8988T (cell line): ENCODE results near the gene NEGR1.
"Not testable (repeated sequence)": the region's sequence is repeated elsewhere in the genome, so short reads cannot be mapped to it uniquely, and the experiment has no call there.

ENCODE experiments used
- DNase-seq: peaks from one replicate; pipeline ENCODE4 v3.0.0; 2011

NEGR1 gene

DNA sequence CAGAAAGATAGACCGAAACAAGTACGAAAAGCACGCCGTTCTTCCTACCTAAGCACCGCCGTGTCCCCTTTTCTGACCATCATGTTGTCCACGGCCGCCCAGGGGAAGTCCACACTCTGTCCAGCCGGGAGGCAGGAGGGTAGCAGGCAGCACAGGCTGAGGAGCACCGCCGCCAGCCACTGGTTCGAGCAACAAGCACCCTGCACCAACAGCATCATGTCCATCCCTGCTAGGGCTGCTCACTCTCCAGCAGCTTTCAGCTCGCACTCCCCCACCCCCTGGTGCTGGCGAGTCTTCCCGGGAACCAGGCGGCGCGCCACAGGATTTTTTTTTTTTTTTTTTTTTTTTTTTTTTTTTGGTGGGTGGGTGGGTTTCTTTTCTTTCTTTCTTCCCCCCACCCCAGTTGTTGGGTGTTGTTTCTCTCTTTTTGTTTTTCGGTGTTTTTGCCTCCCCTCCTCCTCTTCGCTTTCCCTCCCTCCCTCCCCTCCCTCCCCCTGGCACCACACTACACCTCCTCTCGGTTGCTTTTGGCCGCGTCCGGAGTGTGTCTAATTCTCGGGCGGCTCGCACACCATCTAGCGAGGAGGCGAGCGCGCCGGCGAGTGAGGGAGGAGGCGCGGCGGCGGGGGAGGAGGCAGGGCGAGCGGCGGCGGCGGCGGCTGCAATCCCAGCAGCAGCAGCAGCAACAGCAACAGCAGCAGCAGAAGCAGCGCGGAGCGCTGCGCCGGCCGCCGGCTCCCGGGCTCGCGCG is at the start of gene NEGR1:
Gene NEGR1, minus strand, starts transcription at position 269 of the 751 bp plus-strand sequence.
- DNase-seq = peak; percentile 17

GRCh38 chr1:72326494-72326893 is 44.2 kb upstream of the NEGR1 start:
- no peak for DNase-seq

DNA sequence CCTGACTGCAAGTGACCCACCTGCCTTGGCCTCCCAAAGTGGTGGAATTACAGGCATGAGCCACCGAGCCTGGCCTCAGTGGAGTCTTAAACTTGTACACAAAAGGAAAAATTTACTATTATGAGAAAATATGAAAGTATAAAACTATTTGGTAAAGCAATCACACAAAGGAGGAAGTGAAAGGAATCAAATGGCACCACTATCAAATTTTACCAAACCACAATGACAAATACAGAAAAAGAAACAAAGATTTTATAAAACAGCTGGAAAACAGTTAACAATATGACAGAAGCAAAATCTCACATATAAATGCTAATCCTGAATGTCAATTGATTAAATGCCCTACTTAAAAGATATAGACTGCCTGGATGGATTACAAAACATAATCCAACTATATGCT is 42.1 kb upstream of the NEGR1 start:
- no peak for DNase-seq

DNA sequence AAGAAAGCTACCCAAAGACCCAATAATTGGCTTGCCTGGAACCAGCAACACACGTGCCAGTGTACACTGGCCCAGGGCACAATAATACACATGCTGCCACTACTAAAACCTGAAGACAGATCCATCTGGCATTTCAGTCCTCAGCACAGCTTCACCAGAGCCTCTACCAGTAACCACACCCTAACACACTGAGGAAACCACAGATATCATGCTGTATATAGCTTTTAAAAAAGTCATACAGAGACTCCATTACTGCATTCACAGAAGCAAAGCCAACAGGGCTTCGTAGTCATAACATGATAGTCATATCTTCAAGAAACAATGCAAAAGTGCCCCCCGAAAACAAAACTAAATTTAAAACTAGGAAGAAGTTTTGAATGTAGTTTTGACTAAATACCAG is 40.6 kb upstream of the NEGR1 start:
- DNase-seq = no peak

GRCh38 chr1:72296501-72296900 is 14.2 kb upstream of the NEGR1 start:
- DNase-seq = no peak

DNA sequence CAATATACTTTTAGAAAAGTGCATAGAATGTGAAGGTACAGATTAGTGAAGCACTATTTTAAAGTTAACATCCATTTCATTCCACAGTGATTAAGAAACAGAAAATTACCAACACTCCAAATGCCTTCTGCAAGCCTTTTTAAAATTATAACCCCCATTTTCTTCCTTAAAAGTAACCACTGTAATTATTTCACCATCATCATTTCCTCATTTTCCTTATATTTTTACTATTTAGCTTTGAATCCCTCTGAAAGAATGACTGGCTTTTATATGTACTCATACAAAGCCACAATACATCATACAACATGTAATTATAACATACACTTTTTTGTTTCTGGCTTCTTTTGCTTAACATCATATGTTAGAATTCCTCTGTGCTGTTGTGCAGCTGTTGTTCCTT is 6.5 kb upstream of the NEGR1 start:
- DNase-seq = no peak

GRCh38 chr1:72286401-72286800 is 4.1 kb upstream of the NEGR1 start:
- DNase-seq = no peak

GRCh38 chr1:72285074-72285425 is 2.7 kb upstream of the NEGR1 start:
- DNase-seq = peak; percentile 8

DNA sequence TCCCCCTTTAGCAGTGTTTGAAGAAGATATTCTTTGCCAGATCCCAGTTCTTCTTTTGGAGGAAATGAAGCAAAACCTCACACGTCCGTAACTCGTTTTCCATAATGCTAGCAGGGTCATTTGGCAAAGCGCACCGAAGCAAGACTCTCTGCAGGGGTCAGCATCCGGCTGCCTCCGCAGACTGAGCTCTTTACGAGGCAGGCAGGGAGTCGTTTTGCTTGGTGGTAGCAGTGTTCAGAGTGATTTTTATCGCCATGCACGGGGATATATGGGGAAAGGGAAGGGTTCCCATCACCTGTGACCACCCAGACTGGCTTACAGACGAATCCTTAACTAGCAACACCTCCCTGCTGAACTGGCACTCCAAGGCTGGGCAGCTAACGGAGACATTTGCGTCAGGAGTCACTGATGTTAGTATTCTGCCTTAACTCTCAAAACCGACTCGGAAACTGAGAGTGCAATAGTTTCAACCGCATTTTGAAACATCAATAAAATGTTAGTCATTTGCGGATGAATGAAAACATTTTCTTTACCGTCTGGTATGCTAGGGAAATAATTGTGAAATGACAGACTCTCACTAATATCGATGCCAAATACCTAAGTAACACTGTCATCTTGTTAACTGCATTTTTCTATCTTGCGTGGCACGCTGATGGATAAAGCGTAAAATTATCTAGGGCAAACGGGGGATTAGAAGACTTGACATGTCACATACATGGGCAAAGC is 2.2 kb upstream of the NEGR1 start:
- no peak for DNase-seq

GRCh38 chr1:72284084-72284347 is 1.7 kb upstream of the NEGR1 start:
- DNase-seq = no peak

- DNase-seq = no peak
Measured at GRCh38 chr1:72283307-72284083, 1.2 kb upstream of the NEGR1 start.

DNA sequence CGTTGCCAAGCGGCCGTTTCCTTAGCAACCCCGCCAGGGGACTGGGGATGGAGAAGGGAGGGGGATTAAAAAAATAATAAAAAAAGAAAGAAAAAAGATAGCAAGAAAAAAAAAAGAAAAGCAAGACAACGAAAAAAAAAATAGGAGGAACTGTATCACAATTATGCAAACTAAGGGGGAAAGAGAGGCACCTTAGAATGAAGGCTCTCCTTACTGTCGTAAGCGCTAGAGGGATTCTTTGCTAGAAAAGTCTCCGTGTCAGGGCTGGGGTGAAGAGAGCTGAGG is 625 bp upstream of the NEGR1 start:
- no peak for DNase-seq

DNA sequence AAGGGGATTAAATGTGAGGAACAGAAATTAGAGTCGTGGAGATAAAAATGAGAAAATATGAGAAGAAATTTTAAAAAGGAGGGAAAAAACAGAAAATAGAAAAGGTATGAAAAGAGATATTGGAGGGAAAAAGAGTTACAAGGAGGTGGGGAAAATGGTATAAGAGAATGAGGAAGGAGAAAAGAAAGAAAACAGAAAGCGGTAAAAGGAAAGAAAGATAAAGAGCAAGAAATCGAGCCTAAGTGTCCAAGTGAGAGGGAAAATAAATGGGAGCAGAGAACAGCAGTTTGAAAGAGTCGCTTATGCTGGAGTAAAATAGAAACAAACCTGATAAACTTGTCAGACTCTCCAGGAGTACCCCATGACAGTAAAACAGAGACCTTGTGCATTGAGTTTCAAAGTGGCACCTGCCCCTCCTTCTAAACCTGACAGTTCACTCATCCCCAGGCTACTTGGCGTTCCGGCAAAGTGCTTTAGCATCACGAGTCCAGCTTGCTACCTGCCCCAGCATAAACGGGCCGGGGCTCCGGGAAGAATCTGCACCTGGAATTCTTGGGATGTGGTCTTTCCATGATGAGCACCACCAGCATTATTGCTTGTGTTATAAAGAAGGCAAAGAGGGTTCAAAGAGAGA is 585 bp downstream of the NEGR1 start:
- no peak for DNase-seq

- DNase-seq = no peak
Measured at GRCh38 chr1:72281144-72281543, 1.2 kb downstream of the NEGR1 start.

DNA sequence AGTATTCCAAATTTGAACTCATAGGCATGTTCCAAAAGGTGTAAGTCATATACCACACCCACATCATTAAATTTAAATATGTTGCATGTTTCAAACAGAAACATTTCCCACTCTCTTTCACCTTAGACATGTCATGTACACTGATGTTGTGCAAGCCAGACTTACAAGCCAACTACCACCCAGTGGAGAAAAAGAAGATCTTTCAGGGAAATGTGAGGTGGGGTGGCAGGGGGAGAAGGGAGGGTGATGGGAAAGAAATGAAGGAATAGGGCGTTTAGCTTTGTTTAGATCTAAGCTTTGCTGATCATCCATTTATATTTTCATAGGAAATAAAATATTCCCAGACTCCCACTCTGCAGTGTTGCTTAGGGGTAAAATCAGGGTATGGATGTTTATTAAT is 1.6 kb downstream of the NEGR1 start:
- DNase-seq = no peak

- DNase-seq = no peak
Measured at GRCh38 chr1:72280131-72280530, 2.2 kb downstream of the NEGR1 start.

- no peak for DNase-seq
Measured at GRCh38 chr1:72278461-72278860, 3.9 kb downstream of the NEGR1 start.

GRCh38 chr1:72271555-72272085 is 10.7 kb downstream of the NEGR1 start:
- no peak for DNase-seq

GRCh38 chr1:72262735-72263134 is 19.6 kb downstream of the NEGR1 start:
- no peak for DNase-seq

DNA sequence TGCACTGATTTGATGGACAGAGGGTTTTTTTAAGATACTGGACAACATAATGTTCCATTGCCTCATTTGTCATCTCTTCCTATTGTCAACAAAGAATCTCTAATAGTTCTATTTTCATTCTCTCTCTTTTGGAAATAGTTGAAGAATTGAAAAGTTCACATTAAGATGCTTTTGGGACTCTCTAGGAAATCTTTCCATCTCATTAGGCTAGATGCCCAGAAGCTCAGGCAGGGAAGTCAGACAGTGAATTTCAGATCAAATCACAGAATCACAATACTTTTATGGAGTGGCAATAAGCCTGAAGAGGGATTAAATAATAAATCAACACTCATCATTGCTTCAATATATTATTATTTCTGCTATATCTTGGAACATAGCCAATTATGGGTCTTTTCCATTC is 29.2 kb downstream of the NEGR1 start:
- DNase-seq = no peak

- no peak for DNase-seq
Measured at GRCh38 chr1:72241397-72241796, 40.9 kb downstream of the NEGR1 start.

DNA sequence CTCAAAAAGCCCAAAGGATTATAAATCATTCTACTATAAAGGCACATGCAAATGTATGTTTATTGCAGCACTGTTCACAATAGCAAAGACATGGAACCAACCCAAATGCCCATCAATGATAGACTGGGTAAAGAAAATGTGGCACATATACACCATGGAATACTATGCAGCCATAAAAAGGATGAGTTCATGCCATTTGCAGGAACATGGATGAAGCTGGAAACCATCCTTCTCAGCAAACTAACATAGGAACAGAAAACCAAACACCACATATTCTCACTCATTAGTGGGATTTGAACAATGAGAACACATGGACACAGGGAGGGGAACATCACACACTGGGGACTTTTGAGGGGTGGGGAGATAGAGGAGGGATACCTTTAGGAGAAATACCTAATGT is 46.4 kb downstream of the NEGR1 start:
- not testable (repeated sequence) for DNase-seq

DNA sequence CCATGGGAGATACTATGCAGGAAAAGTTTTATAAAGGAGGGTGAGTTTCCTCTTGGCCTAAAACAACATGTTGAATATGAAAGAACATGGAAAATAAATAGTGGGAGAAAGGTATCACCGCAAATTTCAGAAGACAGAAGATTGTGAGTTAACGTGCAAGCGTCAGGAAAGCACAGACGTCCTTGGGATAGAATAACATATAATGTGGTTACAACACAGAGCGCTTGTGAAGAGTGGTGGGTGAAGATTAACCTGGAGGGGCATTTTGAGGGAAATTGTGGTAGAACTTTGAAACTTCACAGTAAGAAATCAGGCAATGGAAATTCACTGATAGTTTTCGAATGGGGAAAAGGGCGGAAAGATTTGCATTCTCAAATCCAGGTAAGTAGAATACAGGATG is 47.3 kb downstream of the NEGR1 start:
- DNase-seq = no peak

- no peak for DNase-seq
Measured at GRCh38 chr1:72230746-72231145, 51.6 kb downstream of the NEGR1 start.
